Astrocyte (in vitro differentiated cells and primary cell): Measurements from ENCODE around the gene SPRR2E. TPM values are rescaled to one million over a fixed set of nuclear protein-coding genes. Genes with fewer than 3 reads are reported as not detected.
"Not testable (repeated sequence)": the region's sequence is repeated elsewhere in the genome, so short reads cannot be mapped to it uniquely, and the experiment has no call there.

Experiments
- DNase-seq: peaks from one replicate; pipeline ENCODE4 v3.0.0-alpha.2; 2010; ENCODE audit warnings: low read depth
- FAIRE-seq: peaks from 2 replicates; lab custom pipeline; 2011; peaks lifted over from hg19 to GRCh38; lab: Jason Lieb, UNC
- H2AFZ ChIP-seq: 2 replicates; pipeline ENCODE4 v1.6.0; 2012; ENCODE audit warnings: low read depth, low read length, inconsistent platforms
- H3K27ac ChIP-seq: 2 replicates; pipeline ENCODE4 v1.5.1; 2011; ENCODE audit warnings: low read depth, low read length, inconsistent platforms
- H3K27me3 ChIP-seq: 2 replicates; pipeline ENCODE4 v1.6.0; 2011; ENCODE audit warnings: low read length, inconsistent platforms; ENCODE audit not compliant: insufficient read depth
- H3K36me3 ChIP-seq: 2 replicates; pipeline ENCODE4 v1.5.1; 2011; ENCODE audit warnings: low read length, inconsistent platforms; ENCODE audit not compliant: insufficient read depth
- H3K4me1 ChIP-seq: 2 replicates; pipeline ENCODE4 v1.5.1; 2011; ENCODE audit warnings: low read length, inconsistent platforms; ENCODE audit not compliant: insufficient read depth
- H3K4me2 ChIP-seq: 2 replicates; pipeline ENCODE4 v1.6.0; 2012; ENCODE audit warnings: low read length, inconsistent platforms
- H3K4me3 ChIP-seq: 2 replicates; pipeline ENCODE4 v1.5.1; 2011; ENCODE audit warnings: low read depth, mild to moderate bottlenecking, low read length, inconsistent platforms; ENCODE audit not compliant: insufficient read depth
- H3K79me2 ChIP-seq: 2 replicates; pipeline ENCODE4 v1.6.0; 2012; ENCODE audit warnings: mild to moderate bottlenecking, low read length, inconsistent platforms; ENCODE audit not compliant: insufficient read depth
- H3K9ac ChIP-seq: 2 replicates; pipeline ENCODE4 v1.6.0; 2012; ENCODE audit warnings: mild to moderate bottlenecking, low read length, inconsistent platforms
- H3K9me3 ChIP-seq: 2 replicates; pipeline ENCODE4 v1.5.1; 2012; ENCODE audit warnings: low read depth, mild to moderate bottlenecking, low read length, inconsistent platforms; ENCODE audit not compliant: insufficient read depth
- H4K20me1 ChIP-seq: 2 replicates; pipeline ENCODE4 v1.6.0; 2012; ENCODE audit warnings: low read length, inconsistent platforms; ENCODE audit not compliant: insufficient read depth
- H3K27ac Mint-ChIP-seq: one replicate; pipeline ENCODE4 v1.8.0; 2021; ENCODE audit warnings: mild to moderate bottlenecking, mixed read lengths; ENCODE audit not compliant: unreplicated experiment
- H3K27me3 Mint-ChIP-seq: one replicate; pipeline ENCODE4 v1.8.0; 2021; ENCODE audit warnings: low read depth, mixed read lengths; ENCODE audit not compliant: unreplicated experiment
- H3K36me3 Mint-ChIP-seq: one replicate; pipeline ENCODE4 v1.8.0; 2021; ENCODE audit warnings: low read depth, mixed read lengths; ENCODE audit not compliant: unreplicated experiment
- H3K4me1 Mint-ChIP-seq: one replicate; pipeline ENCODE4 v1.8.0; 2021; ENCODE audit warnings: low read depth, mixed read lengths; ENCODE audit not compliant: unreplicated experiment
- H3K4me3 Mint-ChIP-seq: one replicate; pipeline ENCODE4 v1.8.0; 2021; ENCODE audit warnings: mild to moderate bottlenecking, moderate library complexity, mixed read lengths; ENCODE audit not compliant: unreplicated experiment
- H3K9me3 Mint-ChIP-seq: one replicate; pipeline ENCODE4 v1.8.0; 2021; ENCODE audit warnings: mild to moderate bottlenecking, mixed read lengths; ENCODE audit not compliant: unreplicated experiment
- CTCF ChIP-seq: IDR thresholded peaks from 2 replicates; pipeline ENCODE4 v1.5.1; 2011; ENCODE audit warnings: low read depth, mild to moderate bottlenecking, inconsistent platforms, low read length, moderate library complexity; ENCODE audit not compliant: insufficient read depth
- EZH2 ChIP-seq: IDR thresholded peaks from 2 replicates; pipeline ENCODE4 v1.6.1; 2012; ENCODE audit warnings: mild to moderate bottlenecking, low read length, inconsistent platforms; ENCODE audit not compliant: insufficient read depth
- total RNA-seq: library from RNA; stranded (reverse); gene quantifications from 2 replicates; pipeline ENCODE4 v1.2.1, GENCODE V29; 2021

Gene SPRR2E
- total RNA-seq, 1 donor from 2014 or later = not detected

- H3K27ac ChIP-seq = no peak overlapping the region
- no peak overlapping the region for H3K4me2 ChIP-seq
- Mint-ChIP-seq H3K4me1 (no peaks in the 10 kb centered on the region), H3K4me3 (no peak overlapping the region), H3K36me3 (peaks cover 2% of the 10 kb centered on the region), H3K27me3 (no peaks in the 10 kb centered on the region), H3K27ac (no peak overlapping the region), H3K9me3 (no peaks in the 10 kb centered on the region)
- no peak overlapping the region for H3K4me3 ChIP-seq
- no peaks in the 10 kb centered on the region for H3K36me3 ChIP-seq
- FAIRE-seq = no peak
- DNase-seq = no peak
- TF ChIP-seq EZH2 (no peak), CTCF (no peak)
- H3K79me2 ChIP-seq = no peaks in the 10 kb centered on the region
- no peaks in the 10 kb centered on the region for H4K20me1 ChIP-seq
- H3K27me3 ChIP-seq = no peaks in the 10 kb centered on the region
- H3K9ac ChIP-seq = no peak overlapping the region
- no peak overlapping the region for H2AFZ ChIP-seq
- no peaks in the 10 kb centered on the region for H3K9me3 ChIP-seq
- no peaks in the 10 kb centered on the region for H3K4me1 ChIP-seq
Observed at GRCh38 chr1:153133743-153134142, 39.4 kb upstream of the SPRR2E start.

GRCh38 chr1:153133267-153133666 lies 38.9 kb upstream of the SPRR2E start:
- Mint-ChIP-seq H3K4me3 (no peak overlapping the region), H3K36me3 (peaks cover 2% of the 10 kb centered on the region), H3K27me3 (no peaks in the 10 kb centered on the region), H3K27ac (no peak overlapping the region), H3K4me1 (no peaks in the 10 kb centered on the region), H3K9me3 (no peaks in the 10 kb centered on the region)
- Histone ChIP-seq H3K4me3 (no peak overlapping the region), H4K20me1 (no peaks in the 10 kb centered on the region), H2AFZ (no peak overlapping the region), H3K79me2 (no peaks in the 10 kb centered on the region), H3K4me2 (no peak overlapping the region), H3K9ac (no peak overlapping the region), H3K27ac (no peak overlapping the region), H3K36me3 (no peaks in the 10 kb centered on the region), H3K9me3 (no peaks in the 10 kb centered on the region), H3K4me1 (no peaks in the 10 kb centered on the region), H3K27me3 (no peaks in the 10 kb centered on the region)
- no peak for FAIRE-seq
- TF ChIP-seq CTCF = no peak
- no peak for TF ChIP-seq EZH2
- no peak for DNase-seq

- not testable (repeated sequence) for H3K4me1 ChIP-seq, H3K9ac ChIP-seq, FAIRE-seq, H4K20me1 ChIP-seq, H3K36me3 ChIP-seq, H3K27me3 Mint-ChIP-seq, H3K79me2 ChIP-seq, H3K4me2 ChIP-seq, H3K27ac Mint-ChIP-seq, H3K9me3 ChIP-seq, H2AFZ ChIP-seq, H3K36me3 Mint-ChIP-seq, H3K4me3 ChIP-seq, H3K27me3 ChIP-seq, H3K9me3 Mint-ChIP-seq, DNase-seq, H3K4me1 Mint-ChIP-seq, H3K27ac ChIP-seq, H3K4me3 Mint-ChIP-seq
Observed at GRCh38 chr1:153128688-153129087, 34.4 kb upstream of the SPRR2E start.
